Left forelimb (tissue), 1 donor: Measurements from ENCODE around the gene CDC42EP4.
"Not testable (repeated sequence)": the region's sequence is repeated elsewhere in the genome, so short reads cannot be mapped to it uniquely, and the experiment has no call there.

Experiments
- DNase-seq: peaks from one replicate; pipeline ENCODE4 v3.0.0-alpha.2; 2018; ENCODE audit warnings: low spot score

The CDC42EP4 gene

GRCh38 chr17:73278465-73279453 is 33.0 kb downstream of the CDC42EP4 start:
- no peak for DNase-seq

DNA sequence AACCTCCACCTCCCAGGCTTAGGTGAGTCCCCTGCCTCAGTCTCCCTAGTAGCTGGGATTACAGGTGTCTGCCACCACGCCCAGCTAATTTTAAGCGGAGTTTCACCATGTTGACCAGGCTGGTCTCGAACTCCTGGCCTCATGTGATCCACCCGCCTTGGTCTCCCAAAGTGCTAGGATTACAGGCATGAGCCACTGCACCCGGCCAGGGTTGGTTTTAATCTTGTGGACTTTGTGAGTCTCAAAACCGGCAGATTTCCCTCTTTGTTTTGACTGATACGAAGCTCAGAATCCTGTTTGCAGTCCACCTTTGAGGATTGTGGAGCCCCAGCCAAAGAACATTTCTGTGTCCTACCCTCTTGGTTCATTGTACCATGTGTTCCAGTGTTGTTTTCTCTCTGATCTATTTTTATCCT is 33.7 kb downstream of the CDC42EP4 start:
- no peak for DNase-seq

DNA sequence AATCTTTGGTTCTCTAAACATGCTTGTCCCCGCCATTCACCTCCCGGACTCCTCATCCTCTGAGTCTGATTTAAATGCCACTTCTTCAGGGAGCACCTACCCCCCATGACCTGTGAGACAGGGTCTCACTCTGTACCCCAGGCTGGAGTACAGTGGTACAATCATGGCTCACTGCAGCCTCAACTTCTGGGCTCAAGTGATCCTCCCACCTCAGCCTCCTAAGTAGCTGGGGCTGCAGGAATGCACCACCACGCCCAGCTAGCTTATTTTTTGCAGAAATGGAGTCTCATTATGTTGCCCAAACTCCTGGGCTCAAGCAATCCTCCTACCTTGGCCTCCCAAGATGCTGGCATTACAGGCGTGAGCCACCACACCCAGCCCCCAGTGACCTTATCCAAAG is 37.3 kb downstream of the CDC42EP4 start:
- no peak for DNase-seq

- no peak for DNase-seq
These were observed 38.9 kb downstream of the CDC42EP4 start for GRCh38 chr17:73272906-73273218.

DNA sequence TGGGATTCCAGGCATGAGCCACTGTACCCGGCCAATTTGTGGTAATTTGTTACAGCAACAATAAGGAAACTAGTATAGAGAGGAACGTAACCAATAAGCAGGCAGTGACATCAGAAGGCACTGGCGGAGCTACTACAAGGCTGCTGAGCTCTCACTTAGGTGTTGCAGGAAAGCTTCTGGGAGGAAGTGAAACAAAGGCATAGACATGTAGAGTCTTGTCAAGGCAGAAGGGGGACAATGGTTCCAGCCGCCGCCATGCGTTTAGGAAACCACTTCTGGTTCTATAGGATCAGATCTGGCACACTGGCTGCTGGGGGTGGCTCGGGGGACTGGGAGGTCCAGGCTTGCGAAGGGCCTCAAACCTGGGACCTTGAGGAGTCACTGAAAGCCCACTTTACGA is 40.7 kb downstream of the CDC42EP4 start:
- DNase-seq = no peak

DNA sequence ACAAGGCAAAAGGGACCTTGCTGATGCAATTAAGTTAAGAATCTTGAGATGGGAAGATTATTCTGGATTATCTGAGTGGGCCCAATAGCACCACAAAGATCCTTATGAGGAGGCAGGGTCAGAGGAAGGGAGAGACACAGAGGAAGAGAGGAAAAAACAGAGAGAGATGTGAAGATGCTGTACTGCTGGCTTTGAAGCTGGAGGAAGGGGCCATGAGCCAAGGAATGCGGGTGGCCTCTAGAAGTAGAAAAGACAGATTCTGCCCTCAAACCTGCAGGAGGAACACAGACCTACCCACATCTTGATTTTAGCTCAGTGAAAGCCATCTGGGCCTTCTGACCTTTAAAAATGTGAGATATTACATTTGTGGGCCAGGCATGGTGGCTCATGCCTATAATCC is 42.0 kb downstream of the CDC42EP4 start:
- no peak for DNase-seq

- DNase-seq = no peak
These were observed 42.5 kb downstream of the CDC42EP4 start for GRCh38 chr17:73269329-73269615.

GRCh38 chr17:73268582-73269328 is 43.0 kb downstream of the CDC42EP4 start:
- DNase-seq = no peak

DNA sequence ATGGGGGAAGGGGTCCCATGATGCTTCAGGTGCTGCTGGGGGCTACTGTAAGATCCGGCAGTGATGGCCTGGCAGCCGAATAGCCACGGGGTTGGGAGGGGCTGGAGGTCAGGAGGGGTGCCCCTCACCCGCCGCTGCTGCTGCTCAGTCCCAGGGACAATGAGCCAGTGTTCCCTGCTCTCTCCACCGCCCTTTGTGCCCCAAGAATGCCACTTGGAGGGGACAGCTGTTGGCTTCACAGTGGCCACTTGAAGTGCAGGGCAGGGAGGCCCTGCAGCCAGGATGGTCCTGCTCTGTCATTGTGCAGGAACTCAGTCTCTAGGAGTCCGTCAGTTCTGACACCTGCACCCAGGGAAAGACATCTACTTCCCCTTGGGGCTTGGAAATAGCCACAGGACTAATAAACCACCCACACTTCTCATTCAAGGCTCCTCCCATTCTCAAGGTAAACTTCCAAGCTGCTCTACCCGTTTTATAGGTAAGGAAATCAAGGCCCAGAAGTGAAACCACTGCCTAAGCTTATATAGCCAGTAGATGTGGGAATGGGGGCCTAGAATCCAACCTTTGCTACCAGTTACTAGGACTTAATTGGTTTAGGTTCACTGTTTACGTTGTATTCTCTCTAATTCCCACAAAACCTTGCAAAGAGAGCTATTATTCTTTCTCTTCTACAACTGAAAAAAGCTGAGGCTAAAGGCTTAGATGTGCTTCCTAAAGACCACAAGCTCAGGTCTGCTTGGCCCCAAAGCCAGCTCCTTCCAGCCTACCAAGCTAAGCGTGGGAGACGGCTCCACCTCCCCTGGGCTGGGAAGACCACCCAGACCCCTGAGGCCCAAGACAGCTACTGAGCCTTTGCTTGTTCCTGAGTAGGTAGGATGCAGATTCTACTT is 43.9 kb downstream of the CDC42EP4 start:
- DNase-seq = no peak

- no peak for DNase-seq
These were observed 45.0 kb downstream of the CDC42EP4 start for GRCh38 chr17:73266796-73267195.

DNA sequence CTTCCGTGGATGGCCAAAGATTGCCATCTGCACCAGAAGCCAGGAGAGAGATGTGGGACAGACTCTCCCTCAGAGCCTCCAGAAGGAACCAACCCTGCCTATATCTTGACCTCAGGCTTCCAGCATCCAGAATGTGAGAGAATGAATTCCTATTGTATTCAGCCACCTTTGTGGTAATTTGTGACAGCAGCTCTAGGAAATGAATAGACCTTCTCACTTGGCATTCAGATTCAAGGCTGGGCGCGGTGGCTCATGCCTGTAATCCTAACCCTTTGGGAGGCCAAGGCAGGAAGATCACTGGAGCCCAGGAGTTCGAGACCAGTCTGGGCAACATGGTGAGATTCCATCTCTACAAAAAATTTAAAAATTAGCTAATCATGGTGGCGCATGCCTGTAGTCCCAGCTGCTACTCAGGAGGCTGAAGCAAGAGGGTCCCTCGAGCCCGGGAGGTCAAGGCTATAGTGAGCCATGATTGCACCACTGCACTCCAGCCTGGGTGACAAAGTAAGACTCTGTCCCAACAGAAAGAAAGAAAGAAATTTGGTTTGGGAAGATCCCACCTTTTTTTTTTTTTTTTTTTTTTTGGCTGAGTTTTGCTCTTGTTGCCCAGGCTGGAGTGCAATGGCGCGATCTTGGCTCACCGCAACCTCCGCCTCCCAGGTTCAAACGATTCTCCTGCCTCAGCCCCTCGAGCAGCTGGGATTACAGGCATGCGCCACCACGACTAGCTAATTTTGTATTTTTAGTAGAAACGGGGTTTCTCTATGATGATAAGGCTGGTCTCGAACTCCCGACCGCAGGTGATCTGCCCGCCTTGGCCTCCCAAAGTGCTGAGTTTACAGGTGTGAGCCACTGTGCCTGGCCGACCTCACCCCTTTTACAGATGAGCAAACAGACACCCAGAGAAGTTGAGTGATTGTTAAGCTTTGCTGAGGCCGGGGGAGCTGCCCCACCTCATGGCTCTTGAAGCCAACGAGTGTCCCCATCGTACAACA is 45.9 kb downstream of the CDC42EP4 start:
- no peak for DNase-seq

GRCh38 chr17:73264448-73264847 is 47.4 kb downstream of the CDC42EP4 start:
- not testable (repeated sequence) for DNase-seq

DNA sequence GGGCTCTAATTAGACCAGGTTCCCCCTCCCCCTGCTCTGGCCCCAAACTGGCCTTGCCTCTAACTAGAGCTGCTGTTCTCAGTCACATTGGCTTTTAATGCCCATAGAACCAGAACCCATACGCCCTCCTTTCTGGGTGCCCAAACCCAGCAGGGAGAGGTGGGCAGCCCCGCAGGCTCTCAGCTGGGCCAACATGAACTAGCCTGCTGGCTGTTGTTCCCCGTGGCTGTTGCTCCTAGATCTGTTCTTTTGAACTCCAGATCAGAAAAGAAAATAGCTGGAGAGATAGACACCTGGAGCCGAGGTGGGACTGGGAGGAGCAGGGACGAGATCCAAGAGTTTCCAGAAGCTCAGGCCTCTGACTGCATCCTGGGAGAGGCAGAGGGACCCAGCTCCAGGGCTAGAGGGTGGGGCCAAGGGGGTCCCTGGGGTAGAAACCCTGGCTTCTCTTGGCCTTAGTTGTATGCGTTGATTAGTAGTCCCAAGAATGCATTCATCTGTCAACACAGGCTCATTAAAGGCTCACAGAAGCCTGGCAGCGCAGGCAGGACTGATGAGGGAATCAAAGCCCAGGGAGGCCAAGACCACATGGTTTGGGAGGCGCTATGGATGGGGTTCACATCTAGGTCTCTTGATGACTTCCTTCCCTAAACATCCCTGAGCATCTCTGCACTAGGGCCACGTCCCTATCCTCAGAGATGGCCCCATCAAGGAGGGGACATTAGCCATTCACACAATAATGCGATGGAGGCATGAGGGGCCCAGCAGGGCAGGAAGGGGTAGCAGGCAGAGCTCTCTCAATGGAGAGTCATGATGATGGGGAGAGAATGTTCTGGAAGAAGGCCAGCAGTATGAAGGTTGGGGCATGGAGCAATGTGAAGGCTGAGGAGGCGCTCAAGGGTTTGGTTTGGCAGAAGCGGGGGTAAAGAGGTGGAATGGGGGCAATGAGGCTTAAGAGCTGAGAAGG is 48.8 kb downstream of the CDC42EP4 start:
- no peak for DNase-seq

GRCh38 chr17:73261952-73262675 is 49.7 kb downstream of the CDC42EP4 start:
- no peak for DNase-seq

- no peak for DNase-seq
These were observed 50.2 kb downstream of the CDC42EP4 start, which contains the start of gene CPSF4L for GRCh38 chr17:73261617-73261951. CPSF4L (minus strand) TSS chr17:73261880; CDS start chr17:73261818, 62 bp downstream.

DNA sequence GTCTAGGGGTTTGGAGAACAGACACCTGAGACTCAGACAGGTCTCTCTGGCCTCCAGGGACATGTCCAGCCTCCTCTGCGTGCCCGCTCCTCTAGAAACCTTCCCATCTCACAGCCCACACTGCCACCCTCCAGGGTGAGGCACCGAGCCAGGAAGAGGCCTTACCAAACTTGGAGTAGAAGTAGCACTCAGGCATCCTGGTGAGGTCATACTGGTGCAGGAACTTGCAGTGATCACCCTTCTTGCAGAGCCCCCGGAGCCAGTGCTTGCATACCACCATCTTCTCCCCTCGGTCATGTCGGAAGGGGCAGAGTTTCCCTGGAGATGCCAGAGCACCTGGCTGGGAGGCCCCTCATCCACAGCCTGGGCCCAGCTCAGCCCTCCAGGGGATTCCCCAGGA is 54.3 kb downstream of the CDC42EP4 start:
- no peak for DNase-seq

GRCh38 chr17:73256220-73256619 is 55.6 kb downstream of the CDC42EP4 start:
- DNase-seq = no peak

DNA sequence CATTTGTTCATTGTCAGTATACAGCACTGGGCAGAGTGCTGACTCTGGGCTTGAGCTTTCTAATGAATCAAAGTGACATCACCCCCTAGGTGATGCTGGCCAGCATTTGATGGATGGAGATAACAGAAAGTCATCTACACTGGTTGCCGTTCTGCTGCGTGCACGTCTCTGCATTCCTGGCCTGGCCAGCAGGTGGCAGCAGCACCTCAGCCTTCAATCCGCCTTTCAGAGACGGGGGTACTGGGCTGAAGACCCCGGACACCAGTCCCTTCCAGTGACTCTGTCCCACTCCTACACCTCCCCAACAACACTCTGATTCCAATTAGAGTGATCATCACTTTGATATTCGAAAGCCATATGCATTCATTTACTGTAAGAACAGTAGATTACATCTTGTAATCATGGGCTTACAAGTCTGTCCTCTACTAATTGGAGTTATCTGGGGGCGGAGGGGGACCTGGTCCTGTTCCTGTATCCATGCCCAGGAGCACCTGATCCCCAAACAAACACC is 56.1 kb downstream of the CDC42EP4 start:
- DNase-seq = no peak

DNA sequence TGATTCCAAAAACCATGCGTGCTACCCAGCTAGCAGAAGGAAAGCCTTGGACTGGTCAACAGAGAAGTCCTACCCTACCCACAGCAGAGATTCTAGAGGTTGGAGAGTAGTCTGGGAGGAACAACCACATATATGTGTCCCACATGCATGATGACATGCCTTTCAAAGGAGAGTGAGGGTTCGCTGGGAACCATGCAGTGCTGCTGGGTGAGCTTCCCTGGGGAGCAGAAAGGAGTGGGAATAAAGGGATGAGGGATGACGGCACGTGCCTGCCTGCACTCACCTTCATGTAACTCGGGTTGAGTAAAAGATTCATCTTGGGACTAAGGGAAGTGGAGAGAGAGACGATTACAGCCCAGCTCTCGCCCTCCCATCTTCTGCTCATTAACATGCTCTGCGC is 59.9 kb downstream of the CDC42EP4 start:
- DNase-seq = no peak
